ENCODE data around the gene NR2C2. TPM values are rescaled to one million over a fixed set of nuclear protein-coding genes. Genes with fewer than 3 reads are reported as not detected.

The NR2C2 gene
- total and polyA plus RNA-seq, 2 of the 13 experiments (the other 11 are each of a cell fraction or from before 2014, with no cell fraction given), result 7.8 to 11.8 TPM

DNA sequence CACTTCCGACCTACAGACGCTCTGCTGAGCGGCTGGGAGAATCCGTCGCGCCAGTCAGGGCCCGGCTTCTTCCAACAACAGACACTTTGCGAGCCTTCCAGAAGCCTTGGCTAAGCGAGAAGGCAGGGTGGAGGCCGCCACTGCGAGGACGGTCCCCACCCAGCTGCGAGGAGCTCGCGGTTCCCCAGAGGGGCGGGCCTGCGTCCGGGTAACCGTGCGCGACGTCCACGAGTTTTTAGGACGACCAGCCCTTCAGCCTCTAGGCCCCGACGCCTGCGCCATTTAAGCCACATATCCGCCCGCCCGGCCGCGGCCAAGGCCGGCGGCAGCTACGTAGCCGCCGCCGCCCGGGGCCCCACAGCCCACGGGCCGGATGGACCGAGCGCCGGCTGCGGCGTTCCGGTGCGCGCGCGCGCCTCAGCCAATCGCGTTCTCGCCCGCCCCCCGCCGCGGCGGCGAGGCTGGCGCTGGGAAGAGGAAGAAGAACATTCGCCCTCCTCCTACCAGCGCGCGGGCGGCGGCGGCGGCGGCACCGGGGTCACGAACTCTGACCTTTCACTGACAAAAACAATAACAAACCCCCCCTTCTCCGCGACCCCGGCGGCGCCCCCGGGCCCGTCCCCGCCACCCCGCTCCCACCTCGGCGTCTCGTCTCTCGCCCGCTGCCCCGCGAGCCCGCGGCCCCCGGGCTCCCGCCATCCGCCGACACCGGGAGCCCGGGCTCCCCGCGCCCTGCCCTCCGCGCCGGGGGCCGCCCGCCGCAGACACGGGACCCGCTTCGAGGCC, at the start of gene NR2C2 (continued):
- no peak for TF ChIP-seq RERE (CRISPR knock-in tag; IDR thresholded peaks at IDR 0.05; ENCODE audit: low read depth)
- no peak for TF ChIP-seq ZFP1 (CRISPR knock-in tag; IDR thresholded peaks at IDR 0.05)
- no peak; the same call in 2 of the 3 replicates for TF ChIP-seq MXI1 (IDR thresholded peaks at IDR 0.05; ENCODE audit: borderline replicate concordance, low read depth, low read length)
- TF ChIP-seq YEATS4 (CRISPR knock-in tag; IDR thresholded peaks at IDR 0.05; ENCODE audit: borderline replicate concordance), result peak; percentile 30; the same call in 1 of the 2 replicates
- no peak for TF ChIP-seq TBX3 (IDR thresholded peaks at IDR 0.05; ENCODE audit: borderline replicate concordance)
- no peak for TF ChIP-seq ZNF292 (CRISPR knock-in tag; IDR thresholded peaks at IDR 0.05; ENCODE audit: borderline replicate concordance, low read depth)
- no peak for TF ChIP-seq ZC3H13 (CRISPR knock-in tag; IDR thresholded peaks at IDR 0.05)
- TF ChIP-seq, protein P1, sequence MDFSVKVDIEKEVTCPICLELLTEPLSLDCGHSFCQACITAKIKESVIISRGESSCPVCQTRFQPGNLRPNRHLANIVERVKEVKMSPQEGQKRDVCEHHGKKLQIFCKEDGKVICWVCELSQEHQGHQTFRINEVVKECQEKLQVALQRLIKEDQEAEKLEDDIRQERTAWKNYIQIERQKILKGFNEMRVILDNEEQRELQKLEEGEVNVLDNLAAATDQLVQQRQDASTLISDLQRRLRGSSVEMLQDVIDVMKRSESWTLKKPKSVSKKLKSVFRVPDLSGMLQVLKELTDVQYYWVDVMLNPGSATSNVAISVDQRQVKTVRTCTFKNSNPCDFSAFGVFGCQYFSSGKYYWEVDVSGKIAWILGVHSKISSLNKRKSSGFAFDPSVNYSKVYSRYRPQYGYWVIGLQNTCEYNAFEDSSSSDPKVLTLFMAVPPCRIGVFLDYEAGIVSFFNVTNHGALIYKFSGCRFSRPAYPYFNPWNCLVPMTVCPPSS (IDR thresholded peaks at IDR 0.05), result no peak
- no peak for TF ChIP-seq ZNF839 (CRISPR knock-in tag; IDR thresholded peaks at IDR 0.05; ENCODE audit: borderline replicate concordance)
- TF ChIP-seq ZNF672 (CRISPR knock-in tag; IDR thresholded peaks at IDR 0.05), result no peak
- TF ChIP-seq ZNF33B (CRISPR knock-in tag; IDR thresholded peaks at IDR 0.05), result peak; percentile 52; the same call in 1 of the 2 replicates
- TF ChIP-seq ZNF766 (CRISPR knock-in tag; IDR thresholded peaks at IDR 0.05; ENCODE audit: borderline replicate concordance), result no peak
- TF ChIP-seq PRPF4 (IDR thresholded peaks at IDR 0.05; ENCODE audit: low read depth, low read length, poor library complexity, severe bottlenecking), result no peak
- no peak for TF ChIP-seq ZSCAN29 (CRISPR knock-in tag; conservative IDR thresholded peaks at IDR 0.05)
- no peak for TF ChIP-seq ZZZ3 (CRISPR knock-in tag; IDR thresholded peaks at IDR 0.05; ENCODE audit: borderline replicate concordance)
- peak; percentile 44; the same call in 1 of the 2 replicates for TF ChIP-seq THAP9 (CRISPR knock-in tag; IDR thresholded peaks at IDR 0.05; ENCODE audit: borderline replicate concordance)
- no peak for TF ChIP-seq GTF3A (CRISPR knock-in tag; conservative IDR thresholded peaks at IDR 0.05)
- TF ChIP-seq, protein P2, sequence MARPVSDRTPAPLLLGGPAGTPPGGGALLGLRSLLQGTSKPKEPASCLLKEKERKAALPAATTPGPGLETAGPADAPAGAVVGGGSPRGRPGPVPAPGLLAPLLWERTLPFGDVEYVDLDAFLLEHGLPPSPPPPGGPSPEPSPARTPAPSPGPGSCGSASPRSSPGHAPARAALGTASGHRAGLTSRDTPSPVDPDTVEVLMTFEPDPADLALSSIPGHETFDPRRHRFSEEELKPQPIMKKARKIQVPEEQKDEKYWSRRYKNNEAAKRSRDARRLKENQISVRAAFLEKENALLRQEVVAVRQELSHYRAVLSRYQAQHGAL (CRISPR knock-in tag; IDR thresholded peaks at IDR 0.05; ENCODE audit: not compliant biosample characterization), result no peak
- TF ChIP-seq ZNF570 (CRISPR knock-in tag; IDR thresholded peaks at IDR 0.05; ENCODE audit: borderline replicate concordance), result no peak
